SK-N-SH treated with all-trans-retinoic acid at 6 μM for 48 hours (cell line): ENCODE measurements around the gene CHRNA10.
"Not testable (repeated sequence)": the region's sequence is repeated elsewhere in the genome, so short reads cannot be mapped to it uniquely, and the experiment has no call there.

ENCODE experiments used
- CREB5 ChIP-seq: fragments of 250-450 bp; sonication (Bioruptor Pico); IDR thresholded peaks from 2 replicates; pipeline ENCODE4 v1.5.1; 2020; ENCODE audit warnings: low read depth, mild to moderate bottlenecking, moderate library complexity
- POU6F1 ChIP-seq: fragments of 250-450 bp; sonication (Bioruptor Pico); IDR thresholded peaks from 2 replicates; pipeline ENCODE4 v1.8.0; 2021; ENCODE audit warnings: low read depth, mild to moderate bottlenecking, moderate library complexity, borderline replicate concordance

GRCh38 chr11:3649374-3649773 is 21.8 kb downstream of the CHRNA10 start:
- TF ChIP-seq POU6F1, CREB5 (CRISPR knock-in tag): not testable (repeated sequence)
